GM12801 (cell line): ENCODE measurements around the gene BTBD17.

Source experiments
- CTCF ChIP-seq: IDR thresholded peaks from one replicate; pipeline ENCODE4 v1.5.1; 2011; ENCODE audit warnings: control low read depth; ENCODE audit not compliant: insufficient read length; ENCODE audit errors: extremely low read depth

The BTBD17 gene

GRCh38 chr17:74361230-74362068 lies at the start of gene BTBD17:
BTBD17 (minus strand) TSS chr17:74361868; CDS start chr17:74361819, 49 bp downstream.
- no peak for TF ChIP-seq CTCF

GRCh38 chr17:74410001-74410443 lies 48.4 kb upstream of the BTBD17 start:
- TF ChIP-seq CTCF: no peak

GRCh38 chr17:74408815-74409214 lies 47.1 kb upstream of the BTBD17 start:
- TF ChIP-seq CTCF: no peak

GRCh38 chr17:74408262-74408661 lies 46.6 kb upstream of the BTBD17 start:
- no peak for TF ChIP-seq CTCF

GRCh38 chr17:74407384-74407783 lies 45.7 kb upstream of the BTBD17 start:
- no peak for TF ChIP-seq CTCF

- no peak for TF ChIP-seq CTCF
Measured at GRCh38 chr17:74404789-74405188, 43.1 kb upstream of the BTBD17 start.

GRCh38 chr17:74404218-74404617 lies 42.5 kb upstream of the BTBD17 start:
- no peak for TF ChIP-seq CTCF
